Measurements from ENCODE around the gene KRABD2.
"Not testable (repeated sequence)": the region's sequence is repeated elsewhere in the genome, so short reads cannot be mapped to it uniquely, and the experiment has no call there.

The KRABD2 gene

GRCh38 chr17:8392274-8392673, 15.8 kb upstream of the KRABD2 start:
- DNase-seq, result no peak

- no peak for DNase-seq
Observed at GRCh38 chr17:8391711-8392110, 15.2 kb upstream of the KRABD2 start.

GRCh38 chr17:8387914-8388651, 11.6 kb upstream of the KRABD2 start:
- DNase-seq, result no peak

GRCh38 chr17:8386841-8387240, 10.3 kb upstream of the KRABD2 start:
- DNase-seq, result no peak

- no peak for DNase-seq
Observed at GRCh38 chr17:8384801-8385378, 8.4 kb upstream of the KRABD2 start.

- DNase-seq, result peak; percentile 92
Observed at GRCh38 chr17:8383143-8383822, 6.8 kb upstream of the KRABD2 start, which contains the start of gene RPL26. Gene RPL26 (minus strand): TSS chr17:8383193. CDS start chr17:8382310, 883 bp downstream.

- DNase-seq, result no peak
Observed at GRCh38 chr17:8382880-8383142, 6.3 kb upstream of the KRABD2 start.

- no peak for DNase-seq
Observed at GRCh38 chr17:8382052-8382879, 5.8 kb upstream of the KRABD2 start.

- DNase-seq, result no peak
Observed at GRCh38 chr17:8380049-8380448, 3.5 kb upstream of the KRABD2 start.

GRCh38 chr17:8378117-8378516, 1.6 kb upstream of the KRABD2 start:
- not testable (repeated sequence) for DNase-seq

- DNase-seq, result no peak
Observed at GRCh38 chr17:8377422-8377821, 918 bp upstream of the KRABD2 start.

- DNase-seq, result no peak
Observed at GRCh38 chr17:8375738-8376259, 705 bp downstream of the KRABD2 start.

GRCh38 chr17:8373856-8374255, 2.6 kb downstream of the KRABD2 start:
- not testable (repeated sequence) for DNase-seq

GRCh38 chr17:8372422-8372821, 4.1 kb downstream of the KRABD2 start:
- no peak for DNase-seq

- no peak for DNase-seq
Observed at GRCh38 chr17:8371786-8372185, 4.7 kb downstream of the KRABD2 start.

- no peak for DNase-seq
Observed at GRCh38 chr17:8369944-8370343, 6.6 kb downstream of the KRABD2 start.

GRCh38 chr17:8368193-8368592, 8.3 kb downstream of the KRABD2 start:
- DNase-seq, result no peak

- no peak for DNase-seq
Observed at GRCh38 chr17:8366231-8366630, 10.3 kb downstream of the KRABD2 start.

GRCh38 chr17:8365143-8365542, 11.4 kb downstream of the KRABD2 start:
- DNase-seq, result no peak

GRCh38 chr17:8362651-8363332, 13.7 kb downstream of the KRABD2 start:
- DNase-seq, result no peak

- no peak for DNase-seq
Observed at GRCh38 chr17:8360751-8361150, 15.8 kb downstream of the KRABD2 start.

- DNase-seq, result no peak
Observed at GRCh38 chr17:8360260-8360659, 16.2 kb downstream of the KRABD2 start.

- no peak for DNase-seq
Observed at GRCh38 chr17:8359769-8360168, 16.7 kb downstream of the KRABD2 start.

All from activated naive CD4-positive, alpha-beta T cell treated with anti-CD3 and anti-CD28 coated beads, Interleukin-2, amount 50 U/mL, for 16 hours (primary cell).